Keratinocyte (primary cell): ENCODE data around the gene RMP24.

Source experiments
- DNase-seq: peaks from one replicate; pipeline ENCODE4 v3.0.0-alpha.2; 2011; ENCODE audit warnings: low read depth, missing footprints, low spot score
- FAIRE-seq: peaks from 2 replicates; lab custom pipeline; 2011; peaks lifted over from hg19 to GRCh38; lab: Jason Lieb, UNC
- H2AFZ ChIP-seq: 2 replicates; pipeline ENCODE4 v1.6.0; 2012; ENCODE audit warnings: low read length, control low read depth, inconsistent platforms; ENCODE audit not compliant: control insufficient read depth
- H3K27ac ChIP-seq: 2 replicates; pipeline ENCODE4 v1.5.1; 2011; ENCODE audit warnings: low read length; ENCODE audit not compliant: control insufficient read depth, insufficient read depth
- H3K27me3 ChIP-seq: 3 replicates; pipeline ENCODE4 v1.6.0; 2011; ENCODE audit warnings: low read length; ENCODE audit not compliant: control insufficient read depth, insufficient read depth; ENCODE audit errors: extremely low read depth
- H3K36me3 ChIP-seq, 2 experiments: 2 replicates in 1 of 2; 3 replicates in 1 of 2; pipeline ENCODE4 v1.5.1; 2011; ENCODE audit warnings: low read length in 2 of 2, mild to moderate bottlenecking in 1 of 2; ENCODE audit not compliant: control insufficient read depth in 2 of 2, insufficient read depth in 2 of 2; ENCODE audit errors: extremely low read depth in 1 of 2
- H3K4me1 ChIP-seq: 3 replicates; pipeline ENCODE4 v1.5.1; 2011; ENCODE audit warnings: low read length; ENCODE audit not compliant: control insufficient read depth, insufficient read depth; ENCODE audit errors: extremely low read depth
- H3K4me2 ChIP-seq: 3 replicates; pipeline ENCODE4 v1.6.0; 2011; ENCODE audit warnings: low read depth, low read length; ENCODE audit not compliant: control insufficient read depth, insufficient read depth; ENCODE audit errors: extremely low read depth
- H3K4me3 ChIP-seq, 3 experiments: fragments of 200-600 bp in 1 of 3; sonication (generic) in 1 of 3; 2 replicates in 2 of 3; 3 replicates in 1 of 3; pipeline ENCODE4 v1.5.1; 2011 to 2016; ENCODE audit warnings: low read length in 3 of 3, mild to moderate bottlenecking in 3 of 3, control low read depth in 2 of 3, inconsistent platforms in 1 of 3, low read depth in 1 of 3, mixed read lengths in 1 of 3, mixed run types in 1 of 3, moderate library complexity in 1 of 3; ENCODE audit not compliant: control insufficient read depth in 2 of 3, insufficient read depth in 2 of 3; ENCODE audit errors: extremely low read depth in 1 of 3
- H3K79me2 ChIP-seq: 2 replicates; pipeline ENCODE4 v1.6.0; 2012; ENCODE audit warnings: low read length; ENCODE audit not compliant: control insufficient read depth, insufficient read depth
- H3K9ac ChIP-seq: 3 replicates; pipeline ENCODE4 v1.6.0; 2011; ENCODE audit warnings: low read length; ENCODE audit not compliant: control insufficient read depth, insufficient read depth; ENCODE audit errors: extremely low read depth
- H3K9me1 ChIP-seq: 3 replicates; pipeline ENCODE4 v1.6.0; 2011; ENCODE audit warnings: low read length; ENCODE audit not compliant: control insufficient read depth, insufficient read depth; ENCODE audit errors: extremely low read depth
- H3K9me3 ChIP-seq: 2 replicates; pipeline ENCODE4 v1.5.1; 2012; ENCODE audit warnings: low read depth, low read length; ENCODE audit not compliant: control insufficient read depth
- H4K20me1 ChIP-seq: 3 replicates; pipeline ENCODE4 v1.6.0; 2011; ENCODE audit warnings: low read length; ENCODE audit not compliant: control insufficient read depth, insufficient read depth; ENCODE audit errors: extremely low read depth
- CTCF ChIP-seq, 3 experiments: IDR thresholded peaks in 1 of 3; conservative IDR thresholded peaks in 1 of 3; optimal IDR thresholded peaks in 1 of 3; 2 replicates in 2 of 3; 3 replicates in 1 of 3; pipeline versions ENCODE3 to v1.5.1; 2011; ENCODE audit warnings: low read length in 3 of 3, mild to moderate bottlenecking in 3 of 3, moderate library complexity in 2 of 3, control low read depth in 1 of 3, inconsistent platforms in 1 of 3; ENCODE audit not compliant: insufficient read depth in 2 of 3; ENCODE audit errors: extremely low read depth in 1 of 3
- EZH2 ChIP-seq: IDR thresholded peaks from one replicate; pipeline ENCODE4 v1.6.1; 2012; ENCODE audit warnings: inconsistent platforms, mild to moderate bottlenecking, low read length, moderate library complexity
- dilution Hi-C: fragments of 300-500 bp; cut with MboI; formaldehyde crosslinking; loops from one replicate; pipeline ENCODE4 v1.7.0; 2020; ENCODE audit warnings: low sequenced_read_pairs; ENCODE audit not compliant: extremely low pct_ligation_motif_present

The RMP24 gene

GRCh38 chr18:35979112-35979511, 6.6 kb downstream of the RMP24 start:
- FAIRE-seq (no peak), DNase-seq (no peak)
- dilution Hi-C loops = no loop called here
- Histone ChIP-seq H3K79me2 (peaks cover 11% of the 10 kb centered on the region), H3K27me3 (no peaks in the 10 kb centered on the region), H3K36me3 (peaks cover 15 to 21% of the 10 kb centered on the region in 2 experiments), H3K27ac (no peak overlapping the region), H3K9me1 (no peaks in the 10 kb centered on the region), H2AFZ (no peak overlapping the region), H3K9ac (no peak overlapping the region), H3K4me2 (no peak overlapping the region), H3K9me3 (no peaks in the 10 kb centered on the region), H4K20me1 (no peaks in the 10 kb centered on the region), H3K4me1 (no peaks in the 10 kb centered on the region), H3K4me3 (no peak overlapping the region)
- TF ChIP-seq CTCF (optimal IDR thresholded peaks at IDR 0.05 in 1 of 3, IDR thresholded peaks at IDR 0.05 in 1 of 3, conservative IDR thresholded peaks at IDR 0.05 in 1 of 3; ENCODE audit: extremely low read depth in 1 of 3, insufficient read depth in 2 of 3, low read length in 3 of 3) (no peak), EZH2 (no peak)

- Histone ChIP-seq H3K27ac (no peak overlapping the region), H2AFZ (no peak overlapping the region), H3K4me2 (no peak overlapping the region), H3K4me1 (peaks cover 5% of the 10 kb centered on the region), H3K9me3 (no peaks in the 10 kb centered on the region), H3K36me3 (peaks cover 10 to 11% of the 10 kb centered on the region in 2 experiments), H4K20me1 (no peaks in the 10 kb centered on the region), H3K4me3 (no peak overlapping the region), H3K27me3 (no peaks in the 10 kb centered on the region), H3K9ac (no peak overlapping the region), H3K79me2 (no peaks in the 10 kb centered on the region), H3K9me1 (no peaks in the 10 kb centered on the region)
- no peak for TF ChIP-seq EZH2
- TF ChIP-seq CTCF (optimal IDR thresholded peaks at IDR 0.05 in 1 of 3, IDR thresholded peaks at IDR 0.05 in 1 of 3, conservative IDR thresholded peaks at IDR 0.05 in 1 of 3; ENCODE audit: extremely low read depth in 1 of 3, insufficient read depth in 2 of 3, low read length in 3 of 3) = no peak
- FAIRE-seq (no peak), DNase-seq (no peak)
- dilution Hi-C loops = no loop called here
Observed at GRCh38 chr18:35982409-35983114, 10.1 kb downstream of the RMP24 start.
